ENCODE results near the gene RRM2.

The RRM2 gene

DNA sequence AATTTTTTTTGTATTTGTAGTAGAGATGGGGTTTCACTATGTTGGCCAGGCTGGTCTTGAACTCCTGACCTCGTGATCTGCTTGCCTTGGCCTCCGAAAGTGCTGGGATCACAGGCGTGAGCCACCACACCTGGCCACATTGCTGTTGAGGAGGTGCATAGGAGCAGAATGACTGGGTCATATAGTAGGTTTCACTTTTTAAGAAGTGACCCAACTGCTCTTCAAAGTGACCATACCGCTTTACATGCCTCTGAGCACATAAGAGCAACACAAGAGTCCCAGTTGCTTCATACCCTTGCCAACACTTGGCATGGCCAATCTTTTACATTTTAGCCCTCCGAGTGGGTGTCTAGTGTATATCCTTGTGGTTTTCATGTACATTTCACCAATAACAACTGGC lies 28.9 kb downstream of the RRM2 start:
- DNase-seq (ENCODE audit: low read depth in 2 of 2) = no peak

DNA sequence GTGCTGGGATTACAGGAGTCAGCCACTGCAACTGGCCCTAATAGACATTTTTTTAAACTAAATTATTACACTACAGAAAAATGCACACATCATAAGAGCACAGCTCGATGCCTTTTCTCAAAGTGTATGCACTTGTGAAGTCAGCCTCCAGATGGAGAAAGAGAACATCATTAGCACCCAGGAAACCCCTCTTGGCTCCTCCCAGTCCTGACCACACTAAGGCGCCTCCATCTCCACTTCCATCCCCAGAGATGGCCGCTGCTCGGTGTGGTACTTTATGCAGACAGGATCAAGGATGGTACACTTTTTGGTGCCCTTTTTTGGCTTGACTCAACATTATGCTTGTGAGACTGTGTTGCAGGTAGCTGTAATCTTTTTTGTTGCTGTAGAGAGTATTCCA lies 34.8 kb downstream of the RRM2 start:
- DNase-seq (ENCODE audit: low read depth in 2 of 2) = no peak

DNA sequence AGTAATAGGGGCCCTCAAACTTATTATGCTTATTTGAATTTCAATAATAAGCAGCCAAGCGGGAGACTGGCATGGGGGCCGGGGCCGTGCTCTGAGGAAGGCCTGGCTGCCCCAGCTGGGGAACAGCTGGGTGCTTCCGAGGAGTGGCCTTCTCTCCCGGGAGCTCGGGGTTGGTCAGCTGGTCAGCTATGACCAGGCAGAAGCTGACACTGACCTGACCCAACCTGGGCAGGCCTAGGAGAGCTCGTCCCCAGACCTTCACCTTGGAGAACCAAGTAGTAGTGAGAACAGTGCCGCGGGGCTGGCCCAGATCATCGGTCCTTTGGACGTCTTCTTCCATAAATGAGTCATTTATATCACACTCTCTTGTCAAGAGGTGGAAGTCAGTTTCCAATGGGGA lies 36.1 kb downstream of the RRM2 start:
- DNase-seq (ENCODE audit: low read depth in 2 of 2) = no peak

DNA sequence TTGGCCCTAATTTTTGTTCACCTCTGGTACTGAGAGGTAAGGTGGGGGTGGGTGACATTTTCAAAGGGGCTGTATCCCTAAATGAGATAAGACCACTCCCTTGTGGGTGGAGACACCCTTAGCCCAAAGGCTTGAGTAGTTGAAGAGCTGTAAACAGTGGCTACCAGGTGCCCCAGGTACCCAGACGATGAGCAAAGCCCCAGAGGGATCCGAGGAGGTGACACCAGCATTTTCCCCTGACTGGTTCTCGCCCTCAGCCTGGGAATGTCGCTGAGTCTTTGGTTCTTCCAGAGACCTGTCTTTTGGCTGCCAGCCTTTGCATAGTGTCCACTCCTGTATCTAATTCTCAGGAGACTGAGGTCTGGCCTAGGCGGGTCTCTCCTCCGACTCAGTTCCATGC lies 36.5 kb downstream of the RRM2 start:
- DNase-seq (ENCODE audit: low read depth in 2 of 2) = no peak

DNA sequence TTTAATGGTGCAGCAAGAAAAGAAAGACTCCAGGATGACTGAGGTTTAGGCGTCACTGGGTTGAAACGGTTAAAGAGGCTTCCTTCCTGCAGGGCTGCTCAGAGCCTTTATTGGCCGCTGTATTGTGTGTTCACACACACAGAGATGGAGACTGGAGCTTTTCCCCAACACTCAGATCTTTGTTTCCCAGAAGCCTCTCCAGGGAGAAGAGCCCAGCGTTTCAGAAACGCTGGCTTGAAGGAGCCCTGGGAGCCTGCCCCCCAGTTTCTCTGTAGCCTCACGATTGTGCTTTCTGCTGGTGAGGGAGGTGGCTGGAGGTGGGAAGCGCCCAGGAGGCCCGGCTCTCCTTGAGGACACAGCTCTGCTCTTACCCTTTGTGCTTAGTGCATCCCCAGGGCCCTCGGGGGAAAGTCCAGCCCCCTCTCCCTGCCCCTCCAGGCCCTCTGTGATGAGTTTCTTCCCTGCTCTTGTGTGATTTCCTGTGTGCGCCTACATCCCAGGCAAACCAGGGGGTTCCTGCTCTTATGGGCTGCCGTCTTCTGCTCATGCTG lies 37.1 kb downstream of the RRM2 start:
- no peak for DNase-seq (ENCODE audit: low read depth in 2 of 2)

DNA sequence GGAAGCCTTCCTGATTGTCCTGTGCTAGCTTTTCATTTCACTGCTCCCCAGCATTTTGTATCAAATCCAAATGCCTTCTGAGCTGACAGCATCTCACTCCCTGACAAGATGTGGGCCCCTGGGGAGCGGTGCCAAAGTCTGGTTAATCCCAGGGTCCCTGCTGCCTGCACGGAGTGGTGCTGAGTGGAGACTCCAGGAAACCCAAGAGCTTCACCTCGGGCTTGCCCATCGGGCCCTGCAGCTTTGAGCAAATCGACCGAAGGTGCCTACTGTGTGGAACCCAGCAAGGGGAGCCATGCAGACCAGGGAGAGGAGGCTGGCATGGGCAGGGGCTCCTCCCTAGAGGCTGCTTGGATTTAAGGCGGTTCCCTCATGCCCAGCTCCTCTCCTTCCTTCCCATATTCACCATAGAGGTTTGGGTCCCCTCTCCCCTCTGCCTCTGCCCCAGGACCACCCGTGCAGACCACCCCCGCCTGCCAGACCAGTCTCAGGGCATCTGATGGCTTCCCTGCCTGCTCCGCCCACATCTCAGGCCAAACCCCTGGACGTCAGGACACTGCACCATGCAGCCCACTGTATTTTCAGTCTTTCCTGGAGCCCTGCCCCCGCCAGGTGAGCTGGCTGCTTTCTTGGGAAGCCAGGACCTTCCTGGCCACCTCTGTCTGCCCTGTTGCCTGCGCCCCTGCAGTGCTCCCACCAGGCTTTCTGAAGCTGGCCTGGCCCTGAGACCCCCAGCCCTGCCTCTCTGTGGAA lies 37.8 kb downstream of the RRM2 start:
- DNase-seq (ENCODE audit: low read depth in 2 of 2) = no peak

DNA sequence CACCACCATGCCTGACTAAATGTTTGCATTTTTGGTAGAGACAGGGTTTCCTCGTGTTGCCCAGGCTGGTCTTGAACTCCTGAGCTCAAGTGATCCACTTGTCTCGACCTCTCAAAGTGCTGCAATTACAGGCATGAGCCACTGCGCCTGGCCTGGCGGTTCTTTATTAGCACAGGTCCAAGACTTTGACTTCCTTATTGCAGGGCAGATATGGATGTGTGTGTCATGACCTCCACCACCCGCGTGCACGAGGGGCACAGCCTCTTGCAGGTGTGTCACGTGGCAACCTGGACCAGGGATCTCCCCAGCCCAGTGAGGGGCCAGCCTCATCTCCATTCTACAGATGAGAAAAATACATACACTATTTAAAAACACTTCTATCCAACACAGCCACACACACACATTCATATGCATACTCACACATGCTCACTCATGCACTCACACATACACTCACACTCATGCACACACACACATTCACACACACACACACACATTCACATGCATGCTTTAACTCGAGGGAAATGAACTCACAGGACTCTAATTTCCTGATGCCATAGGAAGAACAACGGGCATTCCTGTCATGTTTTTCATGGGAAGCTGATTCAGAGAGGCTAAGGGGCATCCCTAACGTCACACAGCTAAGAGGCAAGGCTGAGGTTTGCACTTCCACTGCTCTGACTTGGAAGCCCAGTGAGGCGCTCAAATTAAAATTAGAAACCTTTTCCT lies 38.8 kb downstream of the RRM2 start:
- DNase-seq (ENCODE audit: low read depth in 2 of 2) = no peak

DNA sequence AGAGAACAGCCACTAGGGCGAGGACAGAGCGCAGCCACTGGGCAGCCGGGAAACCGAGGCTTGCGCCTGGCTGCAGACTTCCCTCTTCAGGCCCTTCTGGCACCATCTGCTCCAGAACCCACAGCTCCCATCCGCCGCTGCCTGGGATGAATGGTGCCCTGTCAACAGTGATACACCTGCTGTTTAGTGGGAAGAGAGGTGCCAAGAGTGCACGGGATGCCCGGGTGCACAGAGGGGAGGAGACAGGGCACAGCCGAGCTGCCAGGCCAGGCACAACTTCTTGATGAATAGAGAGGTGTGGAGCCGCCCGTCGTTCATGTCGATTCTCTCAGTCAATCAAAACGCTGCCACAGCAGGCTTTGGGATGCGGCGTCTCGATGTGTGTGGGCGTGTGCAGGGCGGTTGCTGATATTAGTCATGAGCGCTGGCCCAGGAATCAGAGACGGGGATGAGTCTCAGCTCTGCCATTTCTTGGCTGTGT lies 39.5 kb downstream of the RRM2 start:
- no peak for DNase-seq (ENCODE audit: low read depth in 2 of 2)

DNA sequence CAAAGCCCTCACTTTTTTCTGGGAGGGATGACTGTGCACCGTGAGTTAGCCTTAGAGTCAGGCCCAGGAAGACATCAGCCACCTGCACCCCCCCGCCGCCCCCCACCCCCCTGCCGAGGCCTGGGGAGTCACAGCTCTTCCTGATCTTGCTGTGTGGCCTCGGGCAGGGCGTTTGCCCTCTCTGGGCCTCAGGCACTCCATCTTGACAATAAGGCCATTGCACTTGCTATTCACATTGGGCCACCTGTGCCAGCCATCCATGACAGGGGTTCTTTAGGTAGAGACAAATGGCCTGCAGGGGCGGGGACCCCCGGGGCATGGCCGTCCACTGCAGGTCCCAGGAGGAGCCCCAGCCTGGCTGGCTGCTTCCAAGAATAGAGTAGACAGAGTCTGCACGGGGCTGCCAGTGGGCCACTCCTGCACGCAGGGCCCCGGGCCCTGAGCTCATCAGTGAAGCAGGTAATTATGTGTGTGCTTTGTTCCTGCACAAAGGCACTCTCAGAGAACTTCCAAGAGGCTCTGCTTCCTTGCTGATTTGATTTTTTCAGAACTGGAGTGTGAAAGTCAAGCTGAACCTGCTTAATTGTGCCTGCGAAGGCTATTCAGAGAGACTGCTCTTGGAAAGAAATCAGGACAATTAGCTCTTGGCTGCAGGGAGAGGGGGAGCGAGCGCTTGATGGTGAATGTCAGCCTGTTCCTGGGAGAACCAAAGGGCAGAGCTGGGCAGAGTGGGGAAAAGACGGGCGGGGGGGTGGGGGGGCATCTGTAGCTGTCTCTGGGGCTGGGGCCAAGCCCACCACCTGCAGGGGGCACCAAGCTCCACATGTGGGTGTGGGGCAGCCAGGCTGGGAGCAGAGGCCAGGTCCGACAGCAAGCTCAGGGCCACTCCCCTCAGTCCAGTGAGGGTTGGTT lies 40.3 kb downstream of the RRM2 start:
- no peak for DNase-seq (ENCODE audit: low read depth in 2 of 2)

DNA sequence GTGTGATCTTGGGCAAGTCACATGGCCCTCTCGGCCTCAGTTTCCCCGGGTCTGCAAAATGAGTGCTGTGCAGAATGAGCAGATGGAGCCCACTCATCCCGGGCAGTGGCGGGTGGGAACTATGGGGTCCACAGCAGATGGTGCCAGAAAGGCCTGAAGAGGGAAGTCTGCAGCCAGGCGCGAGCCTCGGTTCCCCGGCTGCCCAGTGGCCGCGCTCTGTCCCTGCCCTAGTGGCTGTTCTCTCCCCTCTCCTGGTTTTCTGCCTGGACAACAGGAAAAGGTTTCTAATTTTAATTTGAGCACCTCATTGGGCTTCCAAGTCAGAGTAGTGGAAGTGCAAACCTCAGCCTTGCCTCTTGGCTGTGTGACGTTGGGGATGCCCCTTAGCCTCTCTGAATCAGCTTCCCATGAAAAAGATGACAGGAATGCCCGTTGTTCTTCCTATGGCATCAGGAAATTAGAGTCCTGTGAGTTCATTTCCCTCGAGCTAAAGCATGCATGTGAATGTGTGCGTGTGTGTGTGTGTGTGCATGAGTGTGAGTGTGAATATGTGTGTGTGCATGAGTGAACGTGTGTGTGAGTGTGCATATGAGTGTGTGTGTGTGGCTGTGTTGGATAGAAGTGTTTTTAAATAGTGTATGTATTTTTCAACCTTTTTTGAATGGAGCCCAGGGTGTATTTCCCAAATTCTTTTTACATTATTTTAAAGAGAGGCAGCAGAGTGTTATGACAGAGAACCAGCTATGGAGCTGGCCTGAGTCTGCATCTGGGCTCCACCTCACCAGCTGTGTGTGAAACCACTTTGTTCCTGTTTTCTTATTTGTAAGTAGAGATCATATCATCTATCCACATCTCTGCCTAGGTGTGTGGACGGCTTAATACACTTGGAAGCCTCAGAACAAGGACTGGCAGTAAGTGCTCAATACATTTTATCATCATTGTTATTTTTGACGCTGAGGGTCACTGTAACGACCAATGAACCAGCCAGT lies 41.3 kb downstream of the RRM2 start:
- DNase-seq (ENCODE audit: low read depth in 2 of 2) = no peak

DNA sequence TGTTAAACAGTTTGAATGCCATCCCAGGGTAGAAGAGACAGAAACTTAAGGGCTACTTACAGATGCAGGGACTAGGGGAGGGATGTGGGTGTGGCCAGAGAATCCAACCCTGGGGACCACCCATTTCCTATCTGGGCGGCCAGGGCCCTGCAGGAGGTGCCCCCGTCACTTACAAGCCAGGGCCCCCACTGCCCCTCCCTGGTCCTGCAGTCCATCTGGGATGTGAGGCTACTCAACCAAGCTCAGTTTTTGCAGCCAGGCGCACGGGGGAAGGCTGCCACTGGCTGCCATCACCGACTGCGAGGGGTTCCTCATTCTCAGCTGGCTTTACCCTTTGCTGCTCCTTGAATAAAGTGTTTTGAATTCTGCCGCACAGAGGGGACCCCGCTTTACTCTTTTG lies 42.1 kb downstream of the RRM2 start:
- DNase-seq (ENCODE audit: low read depth in 2 of 2) = no peak

DNA sequence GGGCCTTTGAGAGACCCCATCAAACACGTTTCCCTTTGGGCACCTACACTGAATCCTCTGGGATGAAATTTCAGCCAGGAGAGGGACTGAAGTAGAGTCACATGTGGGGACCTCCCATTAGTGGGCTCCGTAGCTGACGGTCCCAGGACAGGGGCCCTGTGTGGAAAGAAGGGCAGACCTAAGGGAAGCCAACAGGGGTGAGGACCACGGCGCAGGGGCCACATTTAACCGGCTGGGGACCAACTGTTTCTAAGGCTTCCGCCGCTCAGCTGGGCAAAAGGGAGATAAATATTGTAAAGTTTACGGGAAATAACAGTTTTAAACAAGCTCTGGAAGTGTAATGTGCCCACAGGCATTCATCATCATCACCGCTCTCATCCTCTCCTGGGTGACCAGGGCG lies 42.7 kb downstream of the RRM2 start:
- no peak for DNase-seq (ENCODE audit: low read depth in 2 of 2)

DNA sequence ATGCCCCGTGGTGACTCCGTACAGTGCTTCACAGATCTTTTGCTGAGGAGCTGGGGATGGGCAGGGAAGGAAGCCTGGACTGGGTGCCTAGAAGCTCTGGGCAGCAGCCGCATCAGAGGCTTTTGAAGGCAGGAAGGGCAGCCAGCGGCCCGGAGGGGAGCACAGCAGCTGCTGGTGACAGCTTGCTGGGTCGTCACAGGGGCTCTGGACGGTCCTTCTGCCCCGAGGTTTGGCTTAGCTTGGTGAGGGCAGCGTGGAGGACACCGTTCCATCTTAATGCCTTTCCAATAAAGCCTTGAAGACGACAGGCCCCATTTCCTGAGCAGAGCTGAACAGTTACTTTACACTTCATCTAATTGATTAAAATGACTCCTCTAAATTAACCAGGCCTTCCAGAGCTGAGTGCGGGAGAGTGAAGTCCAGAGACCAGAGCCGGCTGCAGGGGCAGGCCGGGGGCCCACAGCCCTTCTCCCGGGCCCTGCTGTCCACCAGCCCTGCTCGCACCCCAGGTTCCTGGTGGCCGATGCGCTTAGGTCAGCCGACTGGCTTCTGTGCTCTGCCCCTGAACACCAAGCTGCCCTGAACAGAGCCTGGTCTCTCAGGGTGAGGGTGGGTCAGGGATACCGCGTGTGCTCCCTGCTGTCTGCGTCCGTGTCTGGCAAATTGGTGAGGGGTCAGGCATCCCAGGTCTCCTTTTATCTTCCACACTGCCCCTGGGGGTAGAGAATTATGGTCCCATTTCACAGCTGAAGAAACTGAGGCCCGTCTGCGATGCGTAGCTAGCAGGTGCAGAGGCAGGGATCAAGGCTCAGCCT lies 43.5 kb downstream of the RRM2 start:
- DNase-seq (ENCODE audit: low read depth in 2 of 2) = no peak

DNA sequence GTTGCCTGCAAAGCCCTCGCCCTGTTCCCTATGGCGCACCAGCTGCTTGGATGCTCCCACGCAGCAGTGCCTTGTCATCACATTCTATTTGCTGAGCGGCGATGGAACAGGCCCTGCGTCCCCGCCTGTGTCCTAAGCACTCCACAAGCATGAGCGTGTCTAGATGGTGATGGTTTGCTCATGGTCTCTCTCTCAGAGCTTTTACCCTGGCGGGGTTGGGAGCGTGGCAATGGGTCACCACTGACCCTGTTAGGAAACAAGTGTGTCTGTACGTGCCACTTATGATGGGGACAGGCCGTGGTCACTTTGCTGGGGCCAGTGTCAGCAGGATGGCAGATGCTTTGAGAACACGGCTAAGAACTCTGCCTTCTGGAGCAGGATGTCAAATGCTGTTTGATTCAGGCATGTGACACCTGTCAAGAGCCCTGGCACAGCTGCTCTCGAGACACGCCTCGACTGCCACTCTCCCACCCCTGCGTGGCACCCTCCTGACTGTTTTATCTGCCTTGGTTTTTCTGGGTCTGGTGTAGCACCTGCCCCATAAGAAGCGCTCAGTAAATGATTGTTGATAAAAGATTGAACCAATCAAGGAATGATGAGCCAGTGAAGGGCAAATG lies 44.2 kb downstream of the RRM2 start:
- no peak for DNase-seq (ENCODE audit: low read depth in 2 of 2)

DNA sequence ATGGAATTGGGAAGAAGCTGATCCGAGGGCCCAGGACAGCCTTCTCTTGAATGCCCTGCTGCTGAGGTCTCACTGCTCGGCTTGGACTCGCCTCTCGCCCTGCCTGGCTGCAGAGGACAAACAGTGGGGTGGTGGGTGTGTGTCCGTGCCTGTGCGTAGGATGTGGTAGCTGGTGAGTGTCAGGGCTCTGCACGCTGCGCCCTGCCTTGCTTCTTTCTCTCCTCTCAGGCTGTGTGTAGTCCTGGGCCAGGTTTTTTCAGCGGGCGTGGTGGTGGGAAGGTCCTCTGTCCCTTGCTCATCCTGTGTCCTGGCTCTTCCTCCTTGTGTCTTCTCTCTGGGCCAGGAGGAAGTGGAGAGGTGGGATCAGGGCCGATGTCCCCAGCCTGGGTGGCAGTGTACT lies 44.8 kb downstream of the RRM2 start:
- DNase-seq (ENCODE audit: low read depth in 2 of 2) = no peak

DNA sequence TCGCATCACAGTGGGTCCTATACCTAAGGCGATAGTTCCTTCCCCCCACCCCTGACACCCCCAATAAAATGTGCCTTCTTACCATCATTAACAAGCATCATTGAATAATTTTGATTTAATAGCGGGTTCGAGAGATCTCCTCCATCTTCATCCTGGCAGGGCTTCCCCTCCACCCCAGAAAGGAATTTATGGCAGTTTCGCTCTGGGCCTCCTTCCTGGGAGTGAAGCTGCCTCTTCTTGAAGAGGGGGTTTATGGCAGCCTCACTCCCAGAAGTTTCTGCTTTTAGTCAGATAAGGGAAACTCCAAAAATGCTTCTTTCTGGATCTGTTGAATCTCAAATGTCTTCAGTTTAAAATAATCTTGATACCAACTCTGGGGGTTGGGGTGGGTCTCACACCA lies 45.7 kb downstream of the RRM2 start:
- DNase-seq (ENCODE audit: low read depth in 2 of 2) = no peak

DNA sequence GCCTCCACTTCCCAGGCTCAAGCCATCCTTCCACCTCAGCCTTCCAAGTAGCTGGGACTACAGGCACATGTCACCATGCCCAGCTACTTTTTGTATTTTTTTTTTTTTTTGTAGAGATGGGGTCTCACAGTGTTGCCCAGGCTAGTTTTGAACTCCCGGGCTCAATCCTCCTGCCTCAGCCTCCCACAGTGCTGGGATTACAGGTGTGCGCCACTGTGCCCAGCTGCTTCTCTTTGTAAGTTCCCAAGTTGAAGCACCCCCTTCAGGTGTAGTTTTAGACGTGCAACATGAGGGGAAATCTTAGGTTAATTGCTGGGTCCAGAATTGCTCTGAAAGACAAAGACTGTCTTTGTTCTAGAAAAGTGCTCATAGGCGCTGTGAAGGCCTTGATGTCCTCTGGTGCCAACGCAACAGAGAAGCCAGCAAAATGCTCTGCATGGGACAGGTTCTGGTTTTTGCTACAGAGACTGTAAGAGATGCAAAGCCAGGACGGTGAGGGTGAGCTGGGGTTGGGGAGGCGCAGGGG lies 46.6 kb downstream of the RRM2 start:
- DNase-seq (ENCODE audit: low read depth in 2 of 2) = no peak

DNA sequence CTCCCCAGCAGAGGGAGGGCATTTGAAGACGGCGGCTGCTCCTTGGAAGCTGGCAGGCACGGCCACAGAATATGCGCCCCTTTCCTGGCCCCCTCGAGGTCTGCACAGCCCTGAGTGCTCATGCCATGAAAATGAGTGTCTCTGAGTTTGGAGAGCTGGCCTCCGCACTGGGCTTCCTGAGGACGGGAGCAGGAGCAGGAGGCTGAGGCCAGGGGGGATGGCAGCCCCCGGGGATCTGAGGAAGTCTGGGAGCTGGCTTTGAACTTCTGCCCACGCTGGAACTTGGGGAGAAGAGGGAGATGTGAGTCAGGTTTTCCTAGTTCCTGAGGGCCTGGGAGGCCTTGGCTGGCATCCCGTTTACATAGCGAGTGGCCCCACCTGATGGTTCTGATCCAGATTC lies 47.0 kb downstream of the RRM2 start:
- DNase-seq (ENCODE audit: low read depth in 2 of 2) = no peak

DNA sequence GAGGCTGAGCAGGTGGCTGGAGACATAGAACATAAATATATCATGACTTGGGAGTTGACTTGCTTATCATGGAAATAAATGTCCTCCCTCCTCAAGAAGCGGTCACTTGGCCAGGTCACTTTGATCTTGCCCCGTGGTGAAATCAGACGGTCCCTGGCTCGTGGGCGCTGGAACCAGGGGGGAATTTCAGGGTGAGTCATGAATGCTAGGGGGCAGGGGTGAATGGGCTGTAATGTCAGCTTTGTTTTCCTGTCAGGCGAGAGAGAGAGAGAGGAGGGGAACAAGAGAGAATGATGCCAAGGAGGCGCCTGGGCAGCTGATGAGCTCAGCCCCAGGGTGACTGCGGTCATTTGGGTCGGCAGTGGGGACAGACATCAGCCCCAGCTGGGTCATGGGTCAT lies 47.7 kb downstream of the RRM2 start:
- no peak for DNase-seq (ENCODE audit: low read depth in 2 of 2)

Measured in stimulated activated CD4-positive, alpha-beta T cell treated with anti-CD3 and anti-CD28 coated beads, Interleukin-12 subunit alpha, Interleukin-12 subunit beta, amount 100 ng/mL, for 24 hours (primary cell).